Sigmoid colon (tissue), 4 donors: ENCODE results near the gene FARP2.

ENCODE experiments used
- CTCF ChIP-seq, 4 experiments: fragments of 450-650 bp in 3 of 4; fragments of 200-600 bp in 1 of 4; IDR thresholded peaks; one replicate each; pipeline ENCODE4 v1.5.1; 2016 to 2019; ENCODE audit warnings: antibody characterized with exemption in 4 of 4, mild to moderate bottlenecking in 3 of 4, moderate library complexity in 2 of 4
- EP300 ChIP-seq, 4 donors: sonication (generic); formaldehyde crosslinking; IDR thresholded peaks; one replicate each; pipeline ENCODE4 v1.6.1; 2017; ENCODE audit warnings: antibody characterized with exemption in 4 of 4

GRCh38 chr2:241503776-241504392 lies 147.8 kb downstream of the FARP2 start:
- TF ChIP-seq CTCF (IDR thresholded peaks at IDR 0.05) = no peak
- no peak for TF ChIP-seq EP300 (IDR thresholded peaks at IDR 0.05)
